Activated CD4-positive, alpha-beta T cell treated with anti-CD3 and anti-CD28 coated beads, Interleukin-10, Interleukin-2, amounts not matched to agents 100 ng/mL and 50 ng/mL, durations not matched to agents 16 hours and 8 hours (primary cell): ENCODE measurements around the gene PCDHA13.
"Not testable (repeated sequence)": the region's sequence is repeated elsewhere in the genome, so short reads cannot be mapped to it uniquely, and the experiment has no call there.

ENCODE experiments used
- DNase-seq: peaks from one replicate; pipeline ENCODE4 v3.0.0-alpha.2; 2020

The PCDHA13 gene

GRCh38 chr5:140881889-140882590 is at the start of gene PCDHA13:
Gene PCDHA13, plus strand, starts transcription at chr5:140882124. Its CDS starts 145 bp downstream, at chr5:140882269.
- DNase-seq: no peak

- DNase-seq: no peak
These were observed 47.9 kb upstream of the PCDHA13 start, which contains the start of gene PCDHA7 for GRCh38 chr5:140833993-140834392. Gene PCDHA7, plus strand, starts transcription at chr5:140834269. Its CDS starts 115 bp downstream, at chr5:140834384.

GRCh38 chr5:140834439-140835008 is 47.4 kb upstream of the PCDHA13 start:
- DNase-seq: not testable (repeated sequence)

- DNase-seq: no peak
These were observed 46.1 kb upstream of the PCDHA13 start for GRCh38 chr5:140835622-140836510.

GRCh38 chr5:140840978-140841962 is 40.7 kb upstream of the PCDHA13 start, which contains the start of gene PCDHA8:
Gene PCDHA8, plus strand, starts transcription at chr5:140841187. Its CDS starts 135 bp downstream, at chr5:140841322.
- DNase-seq: peak; percentile 4

- no peak for DNase-seq
These were observed 38.9 kb upstream of the PCDHA13 start for GRCh38 chr5:140842798-140843733.

- DNase-seq: not testable (repeated sequence)
These were observed 33.5 kb upstream of the PCDHA13 start, which contains the start of gene PCDHA9 for GRCh38 chr5:140848139-140849102. Gene PCDHA9, plus strand, starts transcription at chr5:140848382. Its CDS starts 114 bp downstream, at chr5:140848496.

- DNase-seq: not testable (repeated sequence)
These were observed 31.9 kb upstream of the PCDHA13 start for GRCh38 chr5:140849831-140850634.

GRCh38 chr5:140855772-140856674 is 25.9 kb upstream of the PCDHA13 start, which contains the start of gene PCDHA10:
Gene PCDHA10, plus strand, starts transcription at chr5:140855897. Its CDS starts 152 bp downstream, at chr5:140856049.
- DNase-seq: no peak

GRCh38 chr5:140857177-140857986 is 24.5 kb upstream of the PCDHA13 start:
- no peak for DNase-seq

GRCh38 chr5:140857987-140858240 is 24.0 kb upstream of the PCDHA13 start:
- no peak for DNase-seq

- no peak for DNase-seq
These were observed 19.3 kb upstream of the PCDHA13 start for GRCh38 chr5:140862441-140863295.

- peak; percentile 5 for DNase-seq
These were observed 13.0 kb upstream of the PCDHA13 start, which contains the start of gene PCDHA11 for GRCh38 chr5:140868721-140869554. Gene PCDHA11, plus strand, starts transcription at chr5:140868957. Its CDS starts 147 bp downstream, at chr5:140869104.

GRCh38 chr5:140869555-140869886 is 12.4 kb upstream of the PCDHA13 start:
- DNase-seq: no peak
